ENCODE results near the gene RREB1.

The RREB1 gene

DNA sequence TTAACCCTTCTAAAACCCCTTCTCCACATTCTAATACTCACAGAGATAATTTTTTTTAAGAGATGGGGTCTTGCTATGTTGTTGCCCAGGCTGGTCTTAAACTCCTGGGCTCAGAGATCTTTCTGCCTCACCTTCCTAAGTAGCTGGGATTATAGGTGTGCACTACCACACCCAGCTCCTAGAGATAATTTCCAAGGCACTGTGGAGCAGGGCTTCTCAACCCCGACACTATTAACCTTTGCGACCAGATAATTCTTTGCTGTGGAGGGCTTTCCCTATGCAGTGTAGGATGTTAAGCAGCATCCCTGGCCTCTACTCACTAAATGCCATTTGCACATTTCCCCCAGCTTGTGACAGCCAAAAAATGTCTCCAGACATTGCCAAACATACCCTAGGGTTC, 8.8 kb upstream of the RREB1 start:
- DNase-seq: no peak

- DNase-seq: no peak
These were observed 7.5 kb upstream of the RREB1 start for GRCh38 chr6:7100072-7100752.

DNA sequence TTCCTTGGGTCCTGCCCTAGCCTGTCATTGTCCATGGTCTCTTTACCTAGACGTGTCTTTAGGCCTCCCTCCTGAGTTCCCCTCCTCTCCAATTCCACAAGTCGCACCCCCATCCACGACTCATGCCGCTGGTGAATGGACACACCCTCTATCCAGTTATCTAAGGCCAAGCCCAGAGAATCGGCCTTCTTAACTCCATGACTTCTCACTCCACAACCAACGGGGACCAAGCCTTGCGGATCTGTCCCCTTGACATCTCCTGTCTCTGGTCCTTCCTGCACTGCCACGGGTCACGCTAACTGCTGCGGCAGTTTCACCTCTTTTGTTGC, 7.0 kb upstream of the RREB1 start:
- no peak for DNase-seq

GRCh38 chr6:7101290-7101689, 6.5 kb upstream of the RREB1 start:
- no peak for DNase-seq

DNA sequence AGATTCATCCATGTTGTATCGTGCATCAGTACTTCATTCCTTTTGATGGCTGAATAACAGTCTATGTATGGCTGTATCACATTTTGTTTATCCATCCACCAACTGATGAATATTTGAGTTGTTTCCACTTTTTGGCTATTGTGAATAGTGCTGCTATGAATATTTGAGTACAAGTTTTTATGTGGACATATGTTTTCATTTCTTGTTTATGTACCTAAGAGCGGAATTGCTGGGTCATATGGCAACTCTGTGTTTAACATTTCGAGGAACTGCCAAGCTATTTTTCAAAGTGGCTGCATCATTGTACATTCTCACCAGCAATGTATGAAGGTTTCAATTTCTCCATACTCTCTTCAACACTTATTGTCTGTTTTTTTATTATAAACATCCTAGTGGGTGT, 3.0 kb upstream of the RREB1 start:
- DNase-seq: no peak

DNA sequence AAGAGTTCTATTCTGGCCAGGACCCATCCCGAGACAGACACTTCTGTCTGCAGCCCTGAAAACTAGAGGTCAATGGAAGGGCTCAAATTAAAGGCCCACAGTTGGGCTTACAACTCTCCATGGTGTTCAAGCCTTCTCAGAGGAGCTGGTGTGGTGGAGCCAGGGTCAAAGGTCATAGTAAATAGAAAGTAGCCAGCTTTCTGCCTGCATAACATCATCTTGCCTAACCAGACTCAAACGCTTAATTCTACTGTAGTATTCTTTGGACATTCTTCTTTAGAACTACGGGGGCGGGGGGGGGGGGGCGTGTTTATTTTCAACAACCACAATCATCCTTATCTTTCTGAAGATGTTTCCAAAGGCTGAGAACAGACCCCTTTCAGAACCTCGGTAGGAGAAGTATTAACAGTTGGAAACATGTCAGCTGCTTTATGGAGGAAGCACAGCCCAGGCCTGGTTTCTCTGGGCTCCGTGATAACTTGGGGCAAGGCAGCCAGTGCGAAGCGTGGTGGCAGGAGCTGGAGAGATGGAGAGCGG, 1.5 kb upstream of the RREB1 start:
- DNase-seq: no peak

DNA sequence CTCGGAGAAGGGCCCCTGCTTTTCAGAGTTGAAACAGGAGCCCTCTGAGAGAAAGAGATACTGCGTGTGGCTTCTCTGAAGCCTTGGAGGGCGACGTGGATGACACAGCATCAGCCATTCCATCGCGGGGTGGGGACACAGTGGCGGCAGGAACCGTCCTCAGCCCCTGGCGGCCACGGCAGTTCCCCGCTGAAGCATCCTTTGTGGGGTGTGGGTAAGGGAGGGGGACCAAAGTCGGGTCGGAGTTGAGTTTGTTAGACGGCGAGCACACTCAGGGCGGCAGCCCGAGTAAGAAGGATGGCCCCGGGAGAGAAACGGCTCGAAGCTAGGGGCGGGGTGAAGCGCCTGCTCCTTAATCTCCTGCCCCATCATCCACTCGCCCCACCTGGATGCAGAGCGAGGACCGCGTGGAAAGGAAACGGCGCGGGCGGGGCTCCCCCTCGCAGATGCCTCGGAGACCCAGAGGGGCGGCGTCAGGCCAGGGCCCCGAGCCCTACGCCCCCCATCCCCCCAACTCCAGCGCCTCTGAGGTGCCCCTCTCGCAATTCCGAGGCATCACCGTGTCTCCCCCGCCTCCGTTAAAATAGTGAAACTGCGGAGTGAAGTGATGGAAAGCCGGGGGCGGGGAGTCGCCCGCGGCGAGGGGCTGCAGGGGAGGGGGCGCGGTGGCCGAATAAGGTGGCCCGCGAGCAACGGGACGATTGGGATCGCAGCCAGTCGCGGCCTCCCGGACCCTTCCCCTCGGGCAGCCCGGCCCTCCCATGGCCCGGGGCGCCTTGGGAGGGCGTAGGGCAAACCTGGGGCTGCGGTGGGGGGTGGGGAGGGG, 796 bp upstream of the RREB1 start:
- DNase-seq: no peak

DNA sequence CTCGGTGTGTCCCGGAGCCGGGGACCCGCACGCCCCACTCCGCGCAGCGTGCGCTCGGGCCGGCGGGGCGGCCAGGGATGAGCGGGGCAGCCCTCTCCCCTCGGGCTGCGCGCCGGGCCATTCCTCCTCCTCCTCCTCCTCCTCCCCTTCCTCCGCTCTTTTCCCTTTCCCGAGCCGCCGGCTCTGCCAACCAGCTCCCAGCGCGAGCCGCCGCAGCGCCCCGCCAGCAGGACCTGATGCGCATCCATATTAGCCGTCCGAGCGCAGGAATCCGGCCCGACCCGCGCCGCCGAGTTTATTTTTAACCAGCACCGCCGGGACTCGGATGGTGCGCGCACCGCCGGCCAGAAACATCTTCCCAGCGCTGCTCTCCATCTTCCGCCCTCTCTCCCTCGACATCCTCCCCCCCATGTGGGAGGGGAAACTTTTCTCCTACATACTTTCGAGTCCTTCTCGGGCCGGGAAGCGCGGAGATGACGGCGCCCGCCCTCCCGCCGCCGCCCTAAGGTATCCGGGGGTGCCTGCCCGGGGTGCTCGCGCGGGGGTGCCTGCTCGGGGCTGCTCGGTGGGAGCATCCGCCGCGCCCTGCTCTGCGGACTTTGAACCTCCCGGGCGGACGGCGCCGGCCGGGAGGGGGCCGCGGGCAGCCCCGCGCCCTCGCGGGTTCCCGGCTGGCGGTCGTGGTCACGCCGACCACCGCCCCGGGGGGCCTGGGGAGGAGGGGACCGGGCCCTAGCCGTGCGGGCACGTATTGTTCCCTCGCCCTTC, 619 bp downstream of the RREB1 start:
- peak; percentile 54 for DNase-seq

GRCh38 chr6:7108964-7109836, 1.4 kb downstream of the RREB1 start:
- DNase-seq: peak; percentile 80

DNA sequence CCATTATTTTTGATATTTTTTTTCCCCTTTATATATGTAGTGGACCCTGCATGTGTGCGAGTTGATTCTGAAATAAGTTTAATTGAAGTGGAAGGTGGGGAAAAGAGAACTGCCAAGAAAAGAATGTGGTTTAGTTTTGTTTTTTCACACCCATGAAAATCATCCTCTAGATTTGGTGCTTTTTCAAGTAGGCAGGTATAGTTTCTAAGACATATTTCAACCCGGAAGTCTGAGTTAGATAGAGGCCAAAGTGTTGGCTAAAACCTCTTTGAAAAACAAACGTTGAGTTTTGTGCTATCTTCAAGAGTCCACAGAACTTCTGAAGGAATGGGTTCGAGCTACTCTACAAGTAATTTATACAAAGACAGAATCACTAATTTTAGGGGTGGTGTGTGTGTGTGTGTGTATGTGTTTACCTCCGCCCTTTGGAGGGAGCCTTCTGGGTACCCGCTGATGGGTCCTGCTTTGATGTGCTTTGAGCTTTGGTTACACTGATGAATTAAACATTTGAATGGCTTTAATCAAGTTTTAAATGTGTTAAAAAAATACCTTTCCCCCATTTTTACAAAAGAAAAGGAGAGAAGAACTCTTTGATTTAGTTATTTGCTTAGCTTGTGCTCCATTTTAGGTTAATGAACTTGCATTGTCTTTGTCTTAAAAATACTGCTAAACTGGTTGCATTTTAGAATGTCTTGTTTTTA, 2.5 kb downstream of the RREB1 start:
- no peak for DNase-seq

GRCh38 chr6:7111095-7111690, 3.4 kb downstream of the RREB1 start:
- DNase-seq: no peak

DNA sequence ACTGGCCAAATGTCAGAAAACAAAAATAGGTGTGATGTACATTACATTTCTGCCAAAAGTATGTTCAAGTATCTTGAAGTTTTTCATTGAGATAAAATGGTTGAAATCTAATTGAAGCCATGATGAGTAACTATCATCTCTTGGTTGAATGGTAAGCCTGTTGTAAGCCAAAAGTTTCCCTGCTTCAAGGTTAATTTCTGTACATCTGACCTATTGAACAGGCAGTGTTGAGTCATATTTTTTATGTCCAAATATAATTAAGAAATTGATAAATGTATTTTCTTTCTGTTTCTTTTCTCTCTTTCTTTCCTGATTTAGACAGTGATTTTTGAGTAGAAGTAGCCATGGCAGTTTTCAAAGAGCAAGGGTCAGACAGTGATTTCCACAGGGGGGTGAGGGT, 4.4 kb downstream of the RREB1 start:
- peak; percentile 50 for DNase-seq

GRCh38 chr6:7112741-7113313, 5.1 kb downstream of the RREB1 start:
- peak; percentile 61 for DNase-seq

GRCh38 chr6:7114744-7115458, 7.1 kb downstream of the RREB1 start:
- no peak for DNase-seq

GRCh38 chr6:7115543-7116231, 7.9 kb downstream of the RREB1 start:
- DNase-seq: no peak

GRCh38 chr6:7119272-7119801, 11.6 kb downstream of the RREB1 start:
- DNase-seq: no peak

DNA sequence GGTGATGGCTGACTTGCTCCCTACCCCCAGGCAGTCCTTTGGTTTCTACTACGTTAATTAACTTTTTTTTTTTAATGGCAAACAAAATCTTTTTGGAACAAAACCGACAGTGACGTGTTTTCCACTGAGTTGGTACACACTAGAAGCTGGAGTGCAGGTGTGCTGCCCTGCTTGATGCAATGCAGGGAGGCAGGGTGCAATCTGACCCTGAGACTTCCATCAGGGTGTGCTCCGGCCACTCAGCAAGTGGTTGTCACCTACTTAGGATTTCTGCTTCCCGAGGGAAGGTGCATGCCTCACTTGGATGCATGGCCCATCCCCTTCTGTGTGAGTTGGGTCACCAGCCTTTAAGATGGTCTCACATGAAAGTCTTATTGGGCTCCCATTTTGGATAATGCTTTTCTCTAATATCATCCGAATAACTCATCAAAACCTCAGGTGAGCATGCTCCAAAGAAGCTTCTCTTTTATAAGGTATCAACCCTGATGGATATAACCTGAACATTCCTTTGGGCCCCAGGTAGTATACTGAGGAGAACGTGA, 14.0 kb downstream of the RREB1 start:
- no peak for DNase-seq

DNA sequence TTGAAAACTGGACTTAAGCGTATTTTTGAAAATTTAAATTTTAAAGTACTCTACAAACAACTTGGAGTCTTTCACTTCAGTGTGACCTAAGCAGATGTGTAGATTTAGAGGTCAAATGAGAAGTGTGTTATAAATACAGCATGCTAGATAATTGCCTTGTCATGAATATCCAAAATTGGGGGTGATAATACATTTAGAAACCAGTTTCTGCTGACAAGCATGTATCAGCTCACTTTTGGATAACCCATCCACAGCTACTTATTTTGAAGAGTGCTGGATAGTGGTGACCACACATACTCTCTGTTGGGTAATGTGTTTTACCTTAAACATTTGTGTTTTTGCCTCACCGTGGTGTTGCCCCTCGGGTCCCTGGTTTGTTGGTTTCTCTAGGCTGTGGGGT, 14.9 kb downstream of the RREB1 start:
- no peak for DNase-seq

DNA sequence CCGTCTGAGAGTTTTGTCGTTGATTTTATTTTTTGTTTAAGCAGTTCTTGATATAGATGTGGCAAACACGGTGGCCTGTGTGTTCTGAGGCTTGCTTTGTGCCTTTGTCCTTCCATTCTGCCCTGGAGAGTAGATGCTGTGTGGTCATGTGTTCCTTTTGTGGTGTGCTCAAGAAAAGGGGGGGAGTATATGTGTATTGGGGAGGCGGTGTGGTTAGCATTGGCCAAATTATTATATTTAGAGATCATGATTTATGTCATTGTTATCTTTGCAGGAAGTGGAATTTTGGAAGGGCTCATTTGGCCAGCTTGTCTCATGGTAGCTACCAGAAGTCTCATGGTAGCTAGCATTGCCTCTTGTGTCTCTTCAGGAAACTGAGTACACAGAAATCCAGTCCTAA, 16.4 kb downstream of the RREB1 start:
- DNase-seq: no peak

Measured in inflammatory macrophage treated with lipopolysaccharide for 4 hours (primary cell).